HepG2 (cell line): Measurements from ENCODE around the gene PPP1CA. TPM values are rescaled to one million over a fixed set of nuclear protein-coding genes. Genes with fewer than 3 reads are reported as not detected.
A peak's percentile ranks its signal among the peaks of the same experiment; 100 is the strongest.

Experiments used
- ATAC-seq: fragments of 200-7000 bp; cut with Tn5 transposase; 3 replicates; pipeline ENCODE4 v1.9.1; 2020; ENCODE audit warnings: mild to moderate bottlenecking, moderate library complexity
- BruUV-seq: library from RNA; stranded (reverse); fragments of 400-500 nt; replicated peaks from 2 replicates; lab custom pipeline; 2021; lab: Mats Ljungman, UMichigan
- CTCF ChIA-PET: fragments of 300-600 bp; formaldehyde crosslinking; extraction: SDS; loops from one replicate; lab custom pipeline; 2021; ENCODE audit warnings: low total read pairs, inconsistent platforms, low intra/inter-chr PET ratio; lab: Yijun Ruan, JAX
- POLR2A ChIA-PET: fragments of 350-600 bp; sonication (Branson Sonifier 250); formaldehyde crosslinking; loops from one replicate; lab custom pipeline; 2020; ENCODE audit warnings: antibody characterized with exemption, inconsistent platforms; lab: Yijun Ruan, JAX
- DNase-seq: peaks from one replicate; pipeline ENCODE4 v3.0.0-alpha.2; 2015; ENCODE audit warnings: low spot score
- FAIRE-seq: peaks from 3 replicates; lab custom pipeline; 2011; peaks lifted over from hg19 to GRCh38; lab: Jason Lieb, UNC
- H2AFZ ChIP-seq: one replicate; pipeline ENCODE4 v1.6.1; 2011; ENCODE audit warnings: low read length, inconsistent platforms
- H3K27ac ChIP-seq: fragments of 300-600 bp; 3 replicates; pipeline ENCODE4 v1.8.0; 2011; ENCODE audit warnings: mixed run types, mild to moderate bottlenecking, mixed read lengths, low read length, inconsistent platforms; ENCODE audit not compliant: insufficient read depth; ENCODE audit errors: extremely low read length
- H3K27me3 ChIP-seq, 2 experiments: fragments of 200-600 bp in 1 of 2; 2 replicates in 1 of 2; 3 replicates in 1 of 2; pipeline versions ENCODE4 v1.6.0 to v1.8.0; 2011; ENCODE audit warnings: low read length in 2 of 2, mild to moderate bottlenecking in 2 of 2, moderate library complexity in 2 of 2, inconsistent platforms in 1 of 2; ENCODE audit not compliant: insufficient read depth in 2 of 2, control insufficient read depth in 1 of 2
- H3K36me3 ChIP-seq, 2 experiments: fragments of 200-600 bp in 1 of 2; replicated peaks in 1 of 2; 2 replicates in 1 of 2; 3 replicates in 1 of 2; pipeline versions ENCODE4 v1.5.1 to v1.8.0; 2011; ENCODE audit warnings: low read length in 2 of 2, inconsistent platforms in 1 of 2; ENCODE audit not compliant: insufficient read depth in 2 of 2, control insufficient read depth in 1 of 2
- H3K4me1 ChIP-seq: 2 replicates; pipeline ENCODE4 v1.5.1; 2012; ENCODE audit warnings: low read length, inconsistent platforms; ENCODE audit not compliant: insufficient read depth
- H3K4me2 ChIP-seq: 2 replicates; pipeline ENCODE4 v1.6.0; 2011; ENCODE audit warnings: low read depth, low read length, inconsistent platforms
- H3K4me3 ChIP-seq, 3 experiments: fragments of 200-600 bp in 1 of 3; sonication (generic), shearing (Covaris generic) in 1 of 3; replicated peaks in 1 of 3; 2 replicates each; pipeline ENCODE4 v1.5.1; 2011 to 2016; ENCODE audit warnings: low read length in 3 of 3, inconsistent platforms in 2 of 3, low read depth in 2 of 3, mild to moderate bottlenecking in 2 of 3, control low read depth in 1 of 3, mixed read lengths in 1 of 3; ENCODE audit not compliant: insufficient read depth in 1 of 3
- H3K79me2 ChIP-seq: one replicate; pipeline ENCODE4 v1.6.1; 2011; ENCODE audit warnings: low read length, inconsistent platforms; ENCODE audit not compliant: insufficient read depth
- H3K9ac ChIP-seq: 2 replicates; pipeline ENCODE4 v1.6.0; 2011; ENCODE audit warnings: mild to moderate bottlenecking, low read depth, low read length, inconsistent platforms; ENCODE audit not compliant: insufficient read depth
- H3K9me3 ChIP-seq: 2 replicates; pipeline ENCODE4 v1.5.1; 2012; ENCODE audit warnings: mild to moderate bottlenecking, low read length
- H4K20me1 ChIP-seq: 2 replicates; pipeline ENCODE4 v1.6.0; 2011; ENCODE audit warnings: inconsistent platforms, mild to moderate bottlenecking, low read length, moderate library complexity; ENCODE audit not compliant: insufficient read depth
- AGO2 ChIP-seq: fragments of 200-400 bp; formaldehyde crosslinking; optimal IDR thresholded peaks from 2 replicates; pipeline ENCODE3; 2017; ENCODE audit warnings: mild to moderate bottlenecking, low read depth, low read length, moderate library complexity
- BRD4 ChIP-seq: sonication (generic); formaldehyde crosslinking; IDR thresholded peaks from 2 replicates; pipeline ENCODE4 v1.4.0; 2020; ENCODE audit warnings: missing genetic modification reagents
- ISL2 ChIP-seq: sonication (generic); formaldehyde crosslinking; IDR thresholded peaks from 2 replicates; pipeline ENCODE4 v1.5.0; 2020; ENCODE audit warnings: missing genetic modification reagents
- KLF12 ChIP-seq: sonication (generic); formaldehyde crosslinking; IDR thresholded peaks from 2 replicates; pipeline ENCODE4 v1.4.0; 2020; ENCODE audit warnings: missing genetic modification reagents, borderline replicate concordance
- MAFF ChIP-seq: IDR thresholded peaks from 2 replicates; pipeline ENCODE4 v1.6.1; 2011; ENCODE audit warnings: low read depth, low read length, improper control_type of control experiment
- MAFK ChIP-seq, 2 experiments: IDR thresholded peaks in 1 of 2; conservative IDR thresholded peaks in 1 of 2; 2 replicates each; pipeline ENCODE4 v1.6.1; 2011; ENCODE audit warnings: improper control_type of control experiment in 2 of 2, low read length in 2 of 2
- NKX3-1 ChIP-seq: sonication (generic); formaldehyde crosslinking; IDR thresholded peaks from 2 replicates; pipeline ENCODE4 v1.5.0; 2020; ENCODE audit warnings: missing genetic modification reagents
- POLR2A ChIP-seq, 2 experiments: IDR thresholded peaks; 2 replicates each; pipeline ENCODE4 v1.6.1; 2011; ENCODE audit warnings: low read depth in 2 of 2, low read length in 2 of 2, mild to moderate bottlenecking in 1 of 2, moderate library complexity in 1 of 2; ENCODE audit not compliant: insufficient read depth in 1 of 2
- RBFOX2 ChIP-seq: fragments of 200-400 bp; formaldehyde crosslinking; IDR thresholded peaks from 2 replicates; pipeline ENCODE4 v1.6.1; 2017; ENCODE audit warnings: low read depth, mild to moderate bottlenecking, low read length
- SP2 ChIP-seq: sonication (generic); formaldehyde crosslinking; IDR thresholded peaks from 2 replicates; pipeline ENCODE4 v1.5.1; 2020; ENCODE audit warnings: mild to moderate bottlenecking, missing genetic modification reagents
- SSRP1 ChIP-seq: IDR thresholded peaks from 2 replicates; pipeline ENCODE4 v1.6.1; 2016; ENCODE audit warnings: control low read depth
- ZNF33A ChIP-seq: sonication (generic); formaldehyde crosslinking; IDR thresholded peaks from 2 replicates; pipeline ENCODE4 v1.5.1; 2020; ENCODE audit warnings: missing genetic modification reagents, mild to moderate bottlenecking, moderate library complexity, borderline replicate concordance
- ZNF713 ChIP-seq: sonication (generic); formaldehyde crosslinking; IDR thresholded peaks from 2 replicates; pipeline ENCODE4 v1.4.0; 2020; ENCODE audit warnings: mild to moderate bottlenecking, missing genetic modification reagents
- WGBS: methylation state at CpG from one replicate; pipeline ENCODE4 v1.1.6; 2017; ENCODE audit warnings: low lambda C conversion rate; 5-methylcytosine and 5-hydroxymethylcytosine counted together
- in situ Hi-C: cut with HindIII; loops from 2 replicates; pipeline ENCODE4 v1.10.0; 2017; ENCODE audit warnings: low pct_unique_long_range_greater_than_20kb; ENCODE audit not compliant: extremely low pct_ligation_motif_present
- intact Hi-C: fragments of 100-400 bp; cut with micrococcal nuclease; formaldehyde crosslinking; loops from one replicate; pipeline ENCODE4 v1.10.0; 2022; ENCODE audit not compliant: unreplicated experiment
- polyA plus RNA-seq, 8 experiments: library from polyadenylated mRNA; depleted of rRNA in 3 of 8; stranded (reverse) in 7 of 8; unstranded in 1 of 8; fragments of >200 nt; fragmentation: Illumina TruSeq in 4 of 8; extraction: Trizol in 4 of 8; gene quantifications; 2 replicates each; pipeline versions ENCODE4 v1.2.1 to v1.2.3, GENCODE V29; 2011 to 2016; ENCODE audit warnings: low read depth in 4 of 8, missing spikeins in 1 of 8, mixed read lengths in 1 of 8; ENCODE audit not compliant: insufficient read depth in 1 of 8
- total RNA-seq, 5 experiments: library from RNA; depleted of rRNA; stranded (reverse); fragments of >200 nt; fragmentation: Illumina TruSeq; extraction: Trizol; gene quantifications; 2 replicates each; pipeline ENCODE4 v1.2.3, GENCODE V29; 2016; ENCODE audit warnings: low read depth in 1 of 5
- TF ChIP-seq, protein P1 (sequence below): sonication (generic); formaldehyde crosslinking; IDR thresholded peaks from 2 replicates; pipeline ENCODE4 v1.5.0; 2020; ENCODE audit warnings: missing genetic modification reagents
- TF ChIP-seq, protein P2 (sequence below): sonication (generic); formaldehyde crosslinking; IDR thresholded peaks from 2 replicates; pipeline ENCODE4 v1.5.0; 2020; ENCODE audit warnings: missing genetic modification reagents

The PPP1CA gene
- total and polyA plus RNA-seq, 2 of the 13 experiments (the other 11 are each of a cell fraction or from before 2014, with no cell fraction given) = 149 to 170 TPM

DNA sequence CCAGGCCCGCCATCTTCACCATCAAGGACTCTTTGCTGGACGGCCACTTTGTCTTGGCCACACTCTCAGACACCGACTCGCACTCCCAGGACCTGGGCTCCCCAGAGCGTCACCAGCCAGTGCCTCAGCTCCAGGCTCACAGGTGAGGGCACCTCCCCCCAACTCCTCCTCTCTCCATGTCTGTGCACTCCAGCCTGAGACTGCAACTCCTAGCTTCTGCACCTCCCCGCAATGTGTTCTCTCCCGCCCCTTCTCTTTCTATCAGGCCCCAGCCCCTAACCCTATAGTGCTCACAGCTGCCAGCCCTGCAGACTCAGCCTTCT lies 5.4 kb downstream of the PPP1CA start:
- H3K36me3 ChIP-seq = peaks cover 19 to 27% of the 10 kb centered on the region in 2 experiments; a peak in 4 of 5 replicates
- peaks cover 20% of the 10 kb centered on the region for H3K79me2 ChIP-seq
- 97% methylated on average over 7 of the region's 7 CpGs for WGBS
- ATAC-seq (no peak), DNase-seq (no peak), FAIRE-seq (no peak)
- peaks cover 26% of the 10 kb centered on the region for H3K4me1 ChIP-seq
- H2AFZ ChIP-seq = no peak overlapping the region
- H3K4me3 ChIP-seq = no peak overlapping the region
- CTCF ChIA-PET = no interaction called here
- intact Hi-C loops = no loop called here
- peaks cover 3% of the 10 kb centered on the region; the same call in 1 of the 2 replicates for H4K20me1 ChIP-seq
- TF ChIP-seq SSRP1 (CRISPR knock-in tag) (no peak), BRD4 (CRISPR knock-in tag) (no peak), ISL2 (CRISPR knock-in tag) (no peak)
- no peaks in the 10 kb centered on the region for H3K27me3 ChIP-seq
- H3K4me2 ChIP-seq = no peak overlapping the region
- no peak overlapping the region for H3K9ac ChIP-seq
- H3K27ac ChIP-seq = no peak overlapping the region
- no peaks in the 10 kb centered on the region for H3K9me3 ChIP-seq
- POLR2A ChIA-PET = no interaction called here
- in situ Hi-C loops = no loop called here
- no TSS peak for BruUV-seq

GRCh38 chr11:67395555-67396258 lies 6.0 kb downstream of the PPP1CA start:
- POLR2A ChIA-PET = no interaction called here
- in situ Hi-C loops (no loop called here), intact Hi-C loops (no loop called here)
- BruUV-seq = no TSS peak
- Histone ChIP-seq H3K9ac (no peak overlapping the region), H3K4me2 (no peak overlapping the region), H3K9me3 (no peaks in the 10 kb centered on the region), H3K27ac (no peak overlapping the region), H2AFZ (no peak overlapping the region), H4K20me1 (peaks cover 3% of the 10 kb centered on the region; the same call in 1 of the 2 replicates), H3K4me3 (no peak overlapping the region), H3K36me3 (peaks cover 19 to 27% of the 10 kb centered on the region in 2 experiments; a peak in 4 of 5 replicates), H3K27me3 (no peaks in the 10 kb centered on the region), H3K79me2 (peaks cover 18% of the 10 kb centered on the region), H3K4me1 (peaks cover 30% of the 10 kb centered on the region)
- no peak for ATAC-seq
- FAIRE-seq = no peak
- CTCF ChIA-PET = no interaction called here
- DNase-seq = no peak
- WGBS = 96% methylated on average over 8 of the region's 19 CpGs
- no peak for TF ChIP-seq ZNF713 (CRISPR knock-in tag)
- no peak for TF ChIP-seq NKX3-1 (CRISPR knock-in tag)
- TF ChIP-seq KLF12 (CRISPR knock-in tag) = no peak
- TF ChIP-seq, protein P1, sequence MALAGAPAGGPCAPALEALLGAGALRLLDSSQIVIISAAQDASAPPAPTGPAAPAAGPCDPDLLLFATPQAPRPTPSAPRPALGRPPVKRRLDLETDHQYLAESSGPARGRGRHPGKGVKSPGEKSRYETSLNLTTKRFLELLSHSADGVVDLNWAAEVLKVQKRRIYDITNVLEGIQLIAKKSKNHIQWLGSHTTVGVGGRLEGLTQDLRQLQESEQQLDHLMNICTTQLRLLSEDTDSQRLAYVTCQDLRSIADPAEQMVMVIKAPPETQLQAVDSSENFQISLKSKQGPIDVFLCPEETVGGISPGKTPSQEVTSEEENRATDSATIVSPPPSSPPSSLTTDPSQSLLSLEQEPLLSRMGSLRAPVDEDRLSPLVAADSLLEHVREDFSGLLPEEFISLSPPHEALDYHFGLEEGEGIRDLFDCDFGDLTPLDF (CRISPR knock-in tag) = no peak
- TF ChIP-seq SP2 (CRISPR knock-in tag) = no peak
- peak; percentile 85 for TF ChIP-seq AGO2
- peak; percentile 48 for TF ChIP-seq RBFOX2
- peak; percentile 62; the same call in 1 of the 2 replicates for TF ChIP-seq MAFF
- peak; percentile 68 to 87; a peak in 3 of 4 replicates for TF ChIP-seq MAFK (conservative IDR thresholded peaks at IDR 0.05 in 1 of 2, IDR thresholded peaks at IDR 0.05 in 1 of 2; ENCODE audit: low read length in 2 of 2)
- TF ChIP-seq ZNF33A = no peak
- TF ChIP-seq, protein P2, sequence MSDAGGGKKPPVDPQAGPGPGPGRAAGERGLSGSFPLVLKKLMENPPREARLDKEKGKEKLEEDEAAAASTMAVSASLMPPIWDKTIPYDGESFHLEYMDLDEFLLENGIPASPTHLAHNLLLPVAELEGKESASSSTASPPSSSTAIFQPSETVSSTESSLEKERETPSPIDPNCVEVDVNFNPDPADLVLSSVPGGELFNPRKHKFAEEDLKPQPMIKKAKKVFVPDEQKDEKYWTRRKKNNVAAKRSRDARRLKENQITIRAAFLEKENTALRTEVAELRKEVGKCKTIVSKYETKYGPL (CRISPR knock-in tag) = no peak
- TF ChIP-seq POLR2A (IDR thresholded peaks at IDR 0.05; ENCODE audit: insufficient read depth in 1 of 2, low read depth in 2 of 2, low read length in 2 of 2) = 0 out of 4 replicates have a peak, but pooled peaks of 1 of the 2 experiments have one; percentile 42
